Stimulated activated CD4-positive, alpha-beta T cell treated with anti-CD3 and anti-CD28 coated beads, Interleukin-12 subunit alpha, Interleukin-12 subunit beta, amount 100 ng/mL, for 48 hours (primary cell): ENCODE results near the gene PCBP1.
"Not testable (repeated sequence)": the region's sequence is repeated elsewhere in the genome, so short reads cannot be mapped to it uniquely, and the experiment has no call there.

Experiments used
- DNase-seq, 3 donors: peaks; one replicate each; pipeline ENCODE4 v3.0.0-alpha.2; 2020; ENCODE audit warnings: low read depth in 2 of 3, low spot score in 1 of 3

The PCBP1 gene

GRCh38 chr2:70080610-70081200 is 6.6 kb upstream of the PCBP1 start:
- no peak for DNase-seq

GRCh38 chr2:70081221-70081620 is 6.1 kb upstream of the PCBP1 start:
- DNase-seq, result no peak

- DNase-seq, result peak; percentile 56 to 67 (median 58)
These were observed 3.7 kb upstream of the PCBP1 start for GRCh38 chr2:70083344-70084156.

GRCh38 chr2:70084973-70085710 is 2.1 kb upstream of the PCBP1 start:
- DNase-seq, result peak in 1 of 3 donors; percentile 43

- DNase-seq, result no peak
These were observed 1.5 kb upstream of the PCBP1 start for GRCh38 chr2:70085711-70086277.

GRCh38 chr2:70086278-70086837 is 919 bp upstream of the PCBP1 start:
- peak; percentile 64 to 70 (median 66) for DNase-seq

- peak; percentile 52 to 57 (median 54) for DNase-seq
These were observed 673 bp downstream of the PCBP1 start for GRCh38 chr2:70087702-70088597.

- no peak for DNase-seq
These were observed 1.4 kb downstream of the PCBP1 start for GRCh38 chr2:70088598-70089219.

GRCh38 chr2:70089220-70089982 is 2.1 kb downstream of the PCBP1 start:
- no peak for DNase-seq

GRCh38 chr2:70089983-70090525 is 2.8 kb downstream of the PCBP1 start:
- DNase-seq, result no peak

- no peak for DNase-seq
These were observed 3.5 kb downstream of the PCBP1 start for GRCh38 chr2:70090706-70091334.

- DNase-seq, result no peak
These were observed 4.1 kb downstream of the PCBP1 start for GRCh38 chr2:70091364-70091763.

- no peak for DNase-seq
These were observed 4.5 kb downstream of the PCBP1 start for GRCh38 chr2:70091816-70092215.

GRCh38 chr2:70092576-70093243 is 5.4 kb downstream of the PCBP1 start:
- not testable (repeated sequence) for DNase-seq

GRCh38 chr2:70094171-70094977 is 7.1 kb downstream of the PCBP1 start:
- no peak for DNase-seq

- DNase-seq, result no peak
These were observed 7.9 kb downstream of the PCBP1 start for GRCh38 chr2:70094978-70095719.
